K562 (cell line): ENCODE results near the gene SBNO1. TPM values are rescaled to one million over a fixed set of nuclear protein-coding genes. Genes with fewer than 3 reads are reported as not detected.

Experiments used
- ATAC-seq: fragments of 200-7000 bp; cut with Tn5 transposase; 3 replicates; pipeline ENCODE4 v1.9.1; 2020; ENCODE audit warnings: moderate library complexity
- BruUV-seq: library from RNA; stranded (reverse); fragments of 400-500 nt; replicated peaks from 2 replicates; lab custom pipeline; 2021; lab: Mats Ljungman, UMichigan
- CTCF ChIA-PET: fragments of 300-600 bp; formaldehyde crosslinking; extraction: SDS; loops from one replicate; lab custom pipeline; 2021; ENCODE audit warnings: low intra/inter-chr PET ratio; lab: Yijun Ruan, JAX
- POLR2A ChIA-PET: fragments of 300-600, 350-650 bp; sonication (Branson Sonifier 250); formaldehyde crosslinking; extraction: SDS; loops from one replicate; lab custom pipeline; 2021; ENCODE audit warnings: antibody characterized with exemption, inconsistent platforms; lab: Yijun Ruan, JAX
- DNase-seq, 4 experiments: peaks; one replicate each; pipeline versions ENCODE4 v3.0.0 to v3.0.0-alpha.2; 2011 to 2018; ENCODE audit warnings: low spot score in 3 of 4, mixed read lengths in 3 of 4; ENCODE audit errors: extremely low read depth in 1 of 4
- FAIRE-seq: peaks from 2 replicates; lab custom pipeline; 2011; peaks lifted over from hg19 to GRCh38; lab: Jason Lieb, UNC
- H2AFZ ChIP-seq: 2 replicates; pipeline ENCODE4 v1.6.0; 2011; ENCODE audit warnings: low read depth, low read length, control low read depth, inconsistent platforms
- H3K27ac ChIP-seq: fragments of 200-600 bp; 3 replicates; pipeline ENCODE4 v1.8.0; 2011; ENCODE audit warnings: low read depth, mild to moderate bottlenecking, control low read depth, inconsistent platforms, low read length, moderate library complexity, mixed read lengths; ENCODE audit errors: extremely low read depth
- H3K27me3 ChIP-seq, 2 experiments: fragments of 300-600 bp in 1 of 2; 2 replicates in 1 of 2; 3 replicates in 1 of 2; pipeline versions ENCODE4 v1.6.0 to v1.8.0; 2011; ENCODE audit warnings: inconsistent platforms in 2 of 2, low read length in 2 of 2, mild to moderate bottlenecking in 1 of 2, mixed read lengths in 1 of 2, moderate library complexity in 1 of 2; ENCODE audit not compliant: control insufficient read depth in 2 of 2, insufficient read depth in 2 of 2
- H3K36me3 ChIP-seq: fragments of 300-600 bp; 3 replicates; pipeline ENCODE4 v1.8.0; 2011; ENCODE audit warnings: mild to moderate bottlenecking, low read length, inconsistent platforms; ENCODE audit not compliant: control insufficient read depth, insufficient read depth
- H3K4me1 ChIP-seq, 2 experiments: fragments of 200-600 bp in 1 of 2; replicated peaks in 1 of 2; 2 replicates in 1 of 2; 3 replicates in 1 of 2; pipeline versions ENCODE4 v1.5.1 to v1.8.0; 2011; ENCODE audit warnings: inconsistent platforms in 2 of 2, low read length in 2 of 2, mild to moderate bottlenecking in 1 of 2, mixed read lengths in 1 of 2, moderate library complexity in 1 of 2; ENCODE audit not compliant: control insufficient read depth in 2 of 2, insufficient read depth in 2 of 2
- H3K4me2 ChIP-seq: 2 replicates; pipeline ENCODE4 v1.6.1; 2011; ENCODE audit warnings: low read length, control low read depth, inconsistent platforms, mixed read lengths; ENCODE audit not compliant: insufficient read depth
- H3K4me3 ChIP-seq: fragments of 200-600 bp; sonication (generic), shearing (Covaris generic); 2 replicates; pipeline ENCODE4 v1.5.1; 2016; ENCODE audit warnings: control low read depth, inconsistent platforms
- H3K79me2 ChIP-seq: fragments of 200-600 bp; 3 replicates; pipeline ENCODE4 v1.8.0; 2011; ENCODE audit warnings: low read length, inconsistent platforms; ENCODE audit not compliant: control insufficient read depth, insufficient read depth
- H3K9ac ChIP-seq, 2 experiments: 2 replicates each; pipeline versions ENCODE4 v1.6.0 to v1.6.1; 2011; ENCODE audit warnings: low read depth in 2 of 2, low read length in 2 of 2, control low read depth in 1 of 2, inconsistent platforms in 1 of 2, mild to moderate bottlenecking in 1 of 2, mixed read lengths in 1 of 2; ENCODE audit not compliant: insufficient read depth in 1 of 2
- H3K9me1 ChIP-seq: one replicate; pipeline ENCODE4 v1.6.0; 2011; ENCODE audit warnings: inconsistent platforms, mild to moderate bottlenecking, low read length, moderate library complexity; ENCODE audit not compliant: control insufficient read depth, insufficient read depth
- H3K9me3 ChIP-seq: replicated peaks from 2 replicates; pipeline ENCODE4 v1.5.1; 2011; ENCODE audit warnings: low read depth, low read length, inconsistent platforms; ENCODE audit not compliant: control insufficient read depth, insufficient read depth
- H4K20me1 ChIP-seq: replicated peaks from 2 replicates; pipeline ENCODE4 v1.6.1; 2011; ENCODE audit warnings: low read length, inconsistent platforms, mixed read lengths; ENCODE audit not compliant: control insufficient read depth, insufficient read depth
- HDGF ChIP-seq: fragments of 450-650 bp; IDR thresholded peaks from 2 replicates; pipeline ENCODE4 v1.6.1; 2016
- WGBS: fragments of 100-300 bp; shearing (Covaris generic); methylation state at CpG from one replicate; pipeline ENCODE4 v1.1.6; 2016; ENCODE audit warnings: low coverage, mixed read lengths; ENCODE audit not compliant: insufficient coverage; ENCODE audit errors: missing lambda C conversion rate; 5-methylcytosine and 5-hydroxymethylcytosine counted together
- in situ Hi-C: fragments of 300-500 bp; cut with MboI; formaldehyde crosslinking; loops from 4 replicates; pipeline ENCODE4 v1.15.0; 2018; ENCODE audit warnings: inconsistent platforms, mixed read lengths
- intact Hi-C: fragments of 100-400 bp; cut with micrococcal nuclease; formaldehyde crosslinking; loops from 2 replicates; pipeline ENCODE4 v1.14.2; 2022
- polyA plus RNA-seq, 8 experiments: library from polyadenylated mRNA; depleted of rRNA in 4 of 8; stranded (reverse) in 5 of 8; unstranded in 3 of 8; fragments of >200 nt; fragmentation: Nextera tagmentation in 2 of 8; fragmentation: Illumina TruSeq in 1 of 8; extraction: Ambion mirVana in 2 of 8; extraction: Trizol in 1 of 8; gene quantifications; 2 replicates each; pipeline versions ENCODE4 v1.2.1 to v1.2.3, GENCODE V29; 2011 to 2014; ENCODE audit warnings: inconsistent platforms in 1 of 8, missing spikeins in 1 of 8
- total RNA-seq, 7 experiments: library from RNA; depleted of rRNA in 6 of 7; stranded (reverse); fragments of >200 nt in 6 of 7; fragmentation: Illumina TruSeq in 2 of 7; extraction: Trizol in 2 of 7; gene quantifications; 2 replicates each; pipeline versions ENCODE4 v1.2.1 to v1.2.3, GENCODE V29; 2011 to 2021; ENCODE audit warnings: low replicate concordance in 1 of 7
- TF ChIP-seq, protein P1 (sequence below), 2 experiments: fragments of 450-650 bp in 1 of 2; sonication (generic) in 1 of 2; formaldehyde crosslinking in 1 of 2; IDR thresholded peaks; 2 replicates each; pipeline versions ENCODE4 v1.7.1 to v1.9.0; 2016 to 2022; ENCODE audit warnings: inconsistent platforms in 1 of 2, mild to moderate bottlenecking in 1 of 2, missing genetic modification reagents in 1 of 2

SBNO1 gene
- total and polyA plus RNA-seq, 9 of the 15 experiments (the other 6 are each of a cell fraction or from before 2014, with no cell fraction given): 14.9 to 77.1 (median 35.9) TPM

- Histone ChIP-seq H4K20me1 (no peaks in the 10 kb centered on the region), H3K4me1 (peaks cover 0 to 3% of the 10 kb centered on the region in 2 experiments; a peak in 1 of 5 replicates), H3K27ac (no peak overlapping the region), H2AFZ (no peak overlapping the region), H3K4me3 (no peak overlapping the region), H3K9me3 (no peaks in the 10 kb centered on the region), H3K36me3 (peaks cover 9% of the 10 kb centered on the region; the same call in 2 of the 3 replicates), H3K4me2 (no peak overlapping the region), H3K27me3 (no peaks in the 10 kb centered on the region), H3K9me1 (no peaks in the 10 kb centered on the region), H3K79me2 (no peaks in the 10 kb centered on the region), H3K9ac (no peak overlapping the region)
- 92% methylated on average over 4 of the region's 4 CpGs for WGBS
- FAIRE-seq (no peak), DNase-seq (no peak), ATAC-seq (no peak)
- TF ChIP-seq HDGF: no peak
- TF ChIP-seq, protein P1, sequence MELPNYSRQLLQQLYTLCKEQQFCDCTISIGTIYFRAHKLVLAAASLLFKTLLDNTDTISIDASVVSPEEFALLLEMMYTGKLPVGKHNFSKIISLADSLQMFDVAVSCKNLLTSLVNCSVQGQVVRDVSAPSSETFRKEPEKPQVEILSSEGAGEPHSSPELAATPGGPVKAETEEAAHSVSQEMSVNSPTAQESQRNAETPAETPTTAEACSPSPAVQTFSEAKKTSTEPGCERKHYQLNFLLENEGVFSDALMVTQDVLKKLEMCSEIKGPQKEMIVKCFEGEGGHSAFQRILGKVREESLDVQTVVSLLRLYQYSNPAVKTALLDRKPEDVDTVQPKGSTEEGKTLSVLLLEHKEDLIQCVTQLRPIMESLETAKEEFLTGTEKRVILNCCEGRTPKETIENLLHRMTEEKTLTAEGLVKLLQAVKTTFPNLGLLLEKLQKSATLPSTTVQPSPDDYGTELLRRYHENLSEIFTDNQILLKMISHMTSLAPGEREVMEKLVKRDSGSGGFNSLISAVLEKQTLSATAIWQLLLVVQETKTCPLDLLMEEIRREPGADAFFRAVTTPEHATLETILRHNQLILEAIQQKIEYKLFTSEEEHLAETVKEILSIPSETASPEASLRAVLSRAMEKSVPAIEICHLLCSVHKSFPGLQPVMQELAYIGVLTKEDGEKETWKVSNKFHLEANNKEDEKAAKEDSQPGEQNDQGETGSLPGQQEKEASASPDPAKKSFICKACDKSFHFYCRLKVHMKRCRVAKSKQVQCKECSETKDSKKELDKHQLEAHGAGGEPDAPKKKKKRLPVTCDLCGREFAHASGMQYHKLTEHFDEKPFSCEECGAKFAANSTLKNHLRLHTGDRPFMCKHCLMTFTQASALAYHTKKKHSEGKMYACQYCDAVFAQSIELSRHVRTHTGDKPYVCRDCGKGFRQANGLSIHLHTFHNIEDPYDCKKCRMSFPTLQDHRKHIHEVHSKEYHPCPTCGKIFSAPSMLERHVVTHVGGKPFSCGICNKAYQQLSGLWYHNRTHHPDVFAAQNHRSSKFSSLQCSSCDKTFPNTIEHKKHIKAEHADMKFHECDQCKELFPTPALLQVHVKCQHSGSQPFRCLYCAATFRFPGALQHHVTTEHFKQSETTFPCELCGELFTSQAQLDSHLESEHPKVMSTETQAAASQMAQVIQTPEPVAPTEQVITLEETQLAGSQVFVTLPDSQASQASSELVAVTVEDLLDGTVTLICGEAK (IDR thresholded peaks at IDR 0.05): peak; percentile 84
- TF ChIP-seq, protein P1 (CRISPR knock-in tag; IDR thresholded peaks at IDR 0.05): no peak
- intact Hi-C loops (no loop called here), in situ Hi-C loops (no loop called here)
- ChIA-PET POLR2A (interaction anchor here (0.6 kb wide), 1 partner anchor 106 kb away, joined by 3 read pairs; no protein-coding TSS in a partner anchor), CTCF (no interaction called here)
- BruUV-seq: no TSS peak
These were observed 80.0 kb downstream of the SBNO1 start for GRCh38 chr12:123284669-123285068.
